Astrocyte of the cerebellum (primary cell): ENCODE measurements around the gene TPO.

Experiments used
- DNase-seq: peaks from one replicate; pipeline ENCODE4 v3.0.0-alpha.2; 2011; ENCODE audit warnings: low read depth
- H3K4me3 ChIP-seq: 2 replicates; pipeline ENCODE4 v1.5.1; 2011; ENCODE audit warnings: mild to moderate bottlenecking, low read depth, low read length, moderate library complexity
- CTCF ChIP-seq: IDR thresholded peaks from 2 replicates; pipeline ENCODE4 v1.5.1; 2012; ENCODE audit warnings: low read length, low read depth, moderate library complexity, mild to moderate bottlenecking; ENCODE audit errors: missing control alignments
- in situ Hi-C: cut with HindIII; loops from 2 replicates; pipeline ENCODE4 v1.10.0; 2017; ENCODE audit warnings: low sequenced_read_pairs

Gene TPO

GRCh38 chr2:1527153-1527992, 114.1 kb downstream of the TPO start:
- in situ Hi-C loops, result no loop called here
- DNase-seq, result no peak
- no peak for TF ChIP-seq CTCF
- H3K4me3 ChIP-seq, result no peak overlapping the region

- in situ Hi-C loops, result no loop called here
- no peak for TF ChIP-seq CTCF
- no peak for DNase-seq
- H3K4me3 ChIP-seq, result no peak overlapping the region
These were observed 115.2 kb downstream of the TPO start for GRCh38 chr2:1528273-1529064.

DNA sequence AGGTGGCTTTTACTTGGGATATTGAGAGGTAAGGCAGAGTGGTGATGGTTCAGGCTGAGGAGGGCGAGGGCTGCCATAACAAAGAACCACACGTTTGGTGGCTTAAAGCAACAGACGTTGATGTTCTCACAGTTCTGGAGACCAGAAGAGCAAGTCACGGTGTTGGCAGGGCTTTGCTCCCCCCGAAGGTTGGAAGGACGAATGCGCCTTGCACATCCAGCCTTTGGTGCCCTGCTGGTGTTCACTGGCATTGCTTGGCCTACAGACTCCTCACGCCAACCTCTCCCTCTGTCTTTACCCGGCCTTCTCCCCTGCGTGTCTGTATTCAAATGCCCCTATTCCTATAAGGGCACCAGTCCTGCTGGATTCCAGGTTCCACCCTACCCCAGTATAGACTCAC, 125.4 kb downstream of the TPO start:
- H3K4me3 ChIP-seq, result no peak overlapping the region
- in situ Hi-C loops, result no loop called here
- TF ChIP-seq CTCF, result peak; percentile 45
- DNase-seq, result no peak

DNA sequence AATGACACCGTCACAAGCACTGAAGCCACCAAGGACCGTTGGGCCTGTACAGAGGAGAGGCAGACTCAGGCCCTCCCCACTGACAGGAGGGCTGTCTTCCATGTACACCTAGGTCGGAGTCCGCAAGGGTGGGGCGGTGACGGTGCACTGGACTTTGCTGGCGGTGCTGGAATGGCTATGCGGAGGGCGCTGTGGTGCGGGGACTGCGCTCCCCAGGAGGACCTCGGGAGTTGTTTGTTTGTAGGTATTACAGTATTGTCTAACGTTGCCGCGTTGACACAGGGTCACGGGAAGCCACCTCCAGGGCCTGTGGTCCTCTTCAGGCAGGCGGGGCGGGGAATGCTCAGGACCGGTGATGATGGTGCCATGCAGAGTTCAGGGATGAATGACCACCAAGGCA, 126.2 kb downstream of the TPO start:
- DNase-seq, result no peak
- no peak overlapping the region for H3K4me3 ChIP-seq
- no peak for TF ChIP-seq CTCF
- in situ Hi-C loops, result no loop called here

DNA sequence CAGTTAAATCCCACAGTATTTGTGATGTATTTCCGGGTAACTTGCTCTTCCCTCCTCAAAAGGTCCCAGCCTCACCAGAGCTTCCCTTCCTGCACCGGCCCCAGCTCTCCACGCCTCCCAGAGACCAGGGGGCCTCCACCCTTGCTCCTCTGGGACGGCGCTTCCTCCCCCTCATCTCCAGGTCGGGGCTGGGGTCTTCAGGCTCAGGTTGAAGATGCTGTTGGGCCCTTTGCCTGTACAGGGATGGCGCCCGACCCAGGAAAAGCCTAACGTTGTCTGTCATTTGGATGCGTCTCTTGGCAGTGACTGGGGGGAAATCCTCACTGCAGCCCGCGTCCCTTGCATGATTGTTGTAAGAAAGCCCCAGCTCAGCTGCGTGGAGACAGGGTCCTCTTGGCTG, 126.7 kb downstream of the TPO start:
- no peak for DNase-seq
- no peak overlapping the region for H3K4me3 ChIP-seq
- in situ Hi-C loops, result no loop called here
- TF ChIP-seq CTCF, result no peak

- no peak overlapping the region for H3K4me3 ChIP-seq
- in situ Hi-C loops, result no loop called here
- no peak for DNase-seq
- TF ChIP-seq CTCF, result no peak
These were observed 127.2 kb downstream of the TPO start for GRCh38 chr2:1540481-1540880.
